GM18502 (cell line): Measurements from ENCODE around the gene CHAC1.
A peak's percentile ranks its signal among the peaks of the same experiment; 100 is the strongest.
"Not testable (repeated sequence)": the region's sequence is repeated elsewhere in the genome, so short reads cannot be mapped to it uniquely, and the experiment has no call there.

Experiments
- ATAC-seq: cut with Tn5 transposase; IDR thresholded peaks from one replicate; pipeline ENCODE4 v1.9.1; 2021; ENCODE audit warnings: mild to moderate bottlenecking; ENCODE audit not compliant: unreplicated experiment, poor library complexity

The CHAC1 gene

GRCh38 chr15:40936709-40937666, 16.3 kb upstream of the CHAC1 start:
- no peak for ATAC-seq

DNA sequence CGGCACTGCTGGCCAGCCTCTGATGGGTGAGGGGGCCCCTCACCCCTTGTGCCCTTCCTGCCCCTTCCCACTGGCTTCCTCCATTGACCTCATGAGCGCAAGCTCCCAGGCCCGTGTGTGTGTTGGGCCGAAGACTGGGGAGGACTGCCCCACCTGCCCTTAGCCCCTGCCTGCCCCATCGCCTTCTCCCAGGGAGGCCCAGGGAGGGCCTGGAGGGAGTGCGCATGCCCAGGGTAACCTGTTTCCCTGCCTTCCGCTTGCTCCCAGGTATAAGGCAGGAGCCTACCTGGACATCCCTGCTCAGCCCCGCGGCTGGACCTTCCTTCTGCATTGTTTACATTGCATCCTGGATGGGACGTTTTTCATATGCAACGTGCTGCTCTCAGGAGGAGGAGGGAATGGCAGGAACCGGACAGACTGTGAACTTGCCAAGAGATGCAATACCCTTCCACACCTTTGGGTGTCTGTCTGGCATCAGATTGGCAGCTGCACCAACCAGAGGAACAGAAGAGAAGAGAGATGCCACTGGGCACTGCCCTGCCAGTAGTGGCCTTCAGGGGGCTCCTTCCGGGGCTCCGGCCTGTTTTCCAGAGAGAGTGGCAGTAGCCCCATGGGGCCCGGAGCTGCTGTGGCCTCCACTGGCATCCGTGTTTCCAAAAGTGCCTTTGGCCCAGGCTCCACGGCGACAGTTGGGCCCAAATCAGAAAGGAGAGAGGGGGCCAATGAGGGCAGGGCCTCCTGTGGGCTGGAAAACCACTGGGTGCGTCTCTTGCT, 15.3 kb upstream of the CHAC1 start:
- no peak for ATAC-seq

DNA sequence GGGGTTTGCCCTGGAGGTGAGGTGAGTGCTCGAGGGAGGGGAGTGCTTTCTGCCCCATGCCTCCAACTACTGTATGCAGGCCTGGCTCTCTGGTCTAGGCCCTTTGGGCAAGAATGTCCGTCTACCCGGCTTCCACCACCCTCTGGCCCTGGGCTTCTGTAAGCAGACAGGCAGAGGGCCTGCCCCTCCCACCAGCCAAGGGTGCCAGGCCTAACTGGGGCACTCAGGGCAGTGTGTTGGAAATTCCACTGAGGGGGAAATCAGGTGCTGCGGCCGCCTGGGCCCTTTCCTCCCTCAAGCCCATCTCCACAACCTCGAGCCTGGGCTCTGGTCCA, 14.8 kb upstream of the CHAC1 start:
- ATAC-seq: no peak

DNA sequence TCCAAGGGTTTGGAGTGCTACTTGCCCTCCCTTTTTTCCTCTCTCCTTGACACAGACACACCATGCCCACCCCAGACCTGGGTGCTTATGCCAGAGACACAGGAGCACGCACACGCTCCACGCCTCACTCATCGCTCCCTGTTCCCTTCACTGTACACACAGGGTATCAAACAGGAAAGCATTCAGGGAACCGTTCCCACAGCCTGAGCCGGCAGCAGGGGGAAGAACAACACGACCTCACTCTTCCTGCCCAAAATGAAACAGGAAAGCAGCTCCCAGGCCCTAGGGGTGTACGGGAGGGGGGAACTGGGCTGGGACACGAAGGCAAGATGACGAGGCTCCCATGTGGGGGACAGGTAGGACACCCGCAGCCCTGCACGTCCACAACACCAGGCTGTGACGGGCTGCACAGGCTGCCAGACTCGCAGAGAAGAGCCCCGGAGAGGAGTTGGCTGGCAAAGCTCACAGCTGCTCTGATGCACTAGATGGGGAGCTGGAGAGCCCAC, 12.9 kb upstream of the CHAC1 start:
- ATAC-seq: no peak

GRCh38 chr15:40941068-40941527, 12.2 kb upstream of the CHAC1 start:
- no peak for ATAC-seq

DNA sequence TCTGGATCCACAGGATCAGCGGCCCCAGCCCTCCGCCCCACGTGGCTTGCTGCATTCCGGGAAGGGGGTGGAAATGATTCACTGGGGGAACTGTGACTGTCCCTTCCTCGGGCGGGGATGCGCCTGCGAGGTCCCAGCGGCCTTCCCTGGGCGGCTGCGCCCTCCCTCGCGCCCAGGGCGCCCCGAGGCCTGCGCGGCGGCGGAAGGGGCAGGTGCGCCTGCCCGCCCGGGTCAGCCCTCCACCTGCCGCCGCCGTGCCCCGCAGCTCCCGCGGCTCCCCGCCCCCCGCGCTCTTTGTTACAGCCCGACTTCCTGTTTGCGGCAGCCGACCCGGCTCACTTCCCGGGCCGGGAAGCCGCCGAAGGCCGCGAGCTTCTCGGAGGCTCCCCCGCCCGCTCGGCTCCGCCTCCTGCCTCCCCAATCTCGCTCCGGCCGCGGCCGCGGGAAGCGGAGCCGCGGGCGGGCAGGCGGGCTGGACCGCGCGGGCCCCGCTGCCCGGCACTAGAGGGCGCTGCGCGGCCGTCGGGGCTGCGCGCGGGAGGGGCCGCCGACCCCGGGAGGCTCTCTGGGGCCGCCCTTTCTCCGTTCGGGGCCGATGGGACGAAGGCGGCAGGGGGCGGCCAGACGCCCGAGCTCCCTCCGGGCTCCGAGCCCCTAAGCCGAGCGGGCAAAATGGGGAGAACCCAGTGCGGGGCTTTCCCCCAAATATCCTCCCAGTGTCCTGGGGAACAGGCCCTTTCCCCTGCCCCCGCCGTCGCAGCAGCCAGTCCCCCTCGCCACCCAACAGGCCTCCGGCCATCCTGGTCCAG, 11.5 kb upstream of the CHAC1 start:
- peak; percentile 69 for ATAC-seq

DNA sequence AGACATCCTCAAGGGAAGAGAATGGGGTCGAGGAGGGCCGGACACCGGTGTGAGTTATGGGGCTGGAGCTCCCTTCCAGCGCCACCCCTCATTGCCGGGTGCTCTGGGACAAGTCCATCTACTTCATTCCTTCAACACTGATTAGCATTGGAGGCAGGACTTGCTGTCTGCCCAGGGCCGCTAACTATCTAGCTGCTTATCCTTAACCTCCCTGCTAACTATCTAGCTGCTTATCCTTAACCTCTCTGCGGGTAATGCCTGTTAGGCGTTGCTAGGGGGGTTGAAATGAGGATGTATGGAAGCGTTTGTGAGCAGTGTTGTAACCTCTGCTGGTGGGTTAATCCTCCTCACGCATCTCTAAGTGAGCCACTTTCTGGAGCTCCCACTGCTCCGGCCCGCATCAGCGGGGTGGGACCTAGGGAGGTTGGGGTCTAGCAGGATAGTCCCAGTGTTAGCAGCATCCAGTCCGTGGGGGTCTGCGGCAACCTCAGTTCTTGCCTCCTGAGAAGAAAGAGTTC, 10.9 kb upstream of the CHAC1 start:
- peak; percentile 10 for ATAC-seq

- no peak for ATAC-seq
These were observed 10.4 kb upstream of the CHAC1 start for GRCh38 chr15:40942878-40943277.

DNA sequence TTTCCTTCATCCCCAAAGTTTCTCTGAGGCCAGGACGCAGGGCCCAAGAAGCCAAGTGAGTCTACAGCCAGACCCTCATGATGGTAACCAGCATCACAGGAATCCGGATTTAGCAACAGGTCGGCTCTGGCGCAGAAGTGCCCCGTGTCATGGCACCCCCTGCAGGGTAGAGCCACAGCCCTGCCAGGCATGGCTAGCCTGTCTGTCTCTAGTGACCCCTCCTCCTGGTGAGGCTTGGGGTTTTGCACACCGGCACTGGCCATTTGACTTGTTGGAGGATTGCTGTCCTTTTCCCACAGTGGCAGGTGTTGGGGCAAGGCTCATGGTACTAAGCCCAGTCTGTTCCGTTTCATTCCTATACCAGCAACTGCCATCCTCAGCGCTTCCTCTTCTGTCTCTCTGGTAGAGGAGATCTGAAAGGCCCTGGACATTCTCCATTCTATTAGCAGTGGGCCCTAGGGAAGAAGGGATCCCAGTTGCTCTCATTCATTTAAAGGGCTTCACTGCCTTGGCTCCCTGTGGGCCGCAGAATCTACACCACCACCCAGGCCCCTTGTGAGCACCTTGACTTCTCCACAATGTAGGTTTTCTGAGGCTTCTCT, 9.4 kb upstream of the CHAC1 start:
- ATAC-seq: no peak

DNA sequence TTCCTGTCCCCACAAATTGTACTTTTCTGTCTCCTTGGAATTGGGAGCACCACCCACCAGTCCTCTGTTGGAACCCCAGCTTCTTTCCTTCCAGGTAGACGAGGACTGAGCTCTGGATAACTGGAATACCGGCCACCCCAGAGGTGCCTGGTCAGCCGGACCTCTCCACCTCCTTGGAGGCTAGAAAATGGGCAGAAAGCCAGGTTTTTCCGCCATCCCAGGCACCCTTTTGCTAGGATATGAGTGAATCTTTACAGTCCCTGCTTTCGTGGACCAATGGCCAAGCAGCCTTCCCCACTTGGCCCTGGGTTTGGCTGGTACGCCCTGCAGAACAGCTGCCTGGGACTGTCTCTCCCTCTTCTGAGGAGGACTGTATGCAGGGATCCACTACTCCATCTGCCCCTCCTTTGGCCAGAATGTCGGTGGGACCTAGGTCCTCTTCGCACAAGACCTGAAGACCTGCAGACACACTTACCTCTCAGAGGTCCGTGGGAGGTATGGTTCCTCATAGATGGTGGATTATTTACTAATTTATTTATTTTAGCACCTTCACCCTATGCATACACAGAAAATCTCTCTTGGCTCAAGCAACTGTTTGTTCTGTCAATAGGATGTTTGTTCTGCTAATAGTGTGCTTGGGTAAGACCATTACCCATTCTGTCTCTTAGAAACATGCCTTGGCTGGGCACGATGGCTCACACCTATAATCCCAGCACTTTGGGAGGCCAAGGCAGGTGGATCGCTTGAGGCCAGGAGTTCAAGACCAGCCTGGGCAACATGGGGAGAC, 8.6 kb upstream of the CHAC1 start:
- ATAC-seq: no peak

- no peak for ATAC-seq
These were observed 4.4 kb upstream of the CHAC1 start for GRCh38 chr15:40948706-40949473.

- ATAC-seq: no peak
These were observed 3.5 kb upstream of the CHAC1 start for GRCh38 chr15:40949756-40950207.

- ATAC-seq: no peak
These were observed 1.5 kb upstream of the CHAC1 start for GRCh38 chr15:40951764-40952163.

- no peak for ATAC-seq
These were observed 870 bp upstream of the CHAC1 start for GRCh38 chr15:40952301-40952900.

DNA sequence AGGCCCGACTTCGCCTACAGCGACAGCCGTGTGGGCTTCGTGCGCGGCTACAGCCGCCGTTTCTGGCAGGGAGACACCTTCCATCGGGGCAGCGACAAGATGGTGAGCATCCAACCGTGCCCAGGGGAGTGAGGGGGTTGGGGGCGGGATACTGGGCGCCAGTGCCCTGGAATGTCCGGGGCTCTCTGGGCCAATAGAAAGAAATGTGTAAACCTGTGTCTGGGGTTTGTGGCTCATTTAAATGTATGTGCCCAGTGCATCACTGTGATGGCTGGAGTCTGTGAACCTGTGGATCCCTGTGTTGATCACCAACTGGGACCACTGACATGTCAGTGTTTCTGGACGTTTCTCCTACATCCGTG, 423 bp downstream of the CHAC1 start:
- ATAC-seq: no peak

GRCh38 chr15:40954158-40954848, 1.0 kb downstream of the CHAC1 start:
- ATAC-seq: not testable (repeated sequence)

DNA sequence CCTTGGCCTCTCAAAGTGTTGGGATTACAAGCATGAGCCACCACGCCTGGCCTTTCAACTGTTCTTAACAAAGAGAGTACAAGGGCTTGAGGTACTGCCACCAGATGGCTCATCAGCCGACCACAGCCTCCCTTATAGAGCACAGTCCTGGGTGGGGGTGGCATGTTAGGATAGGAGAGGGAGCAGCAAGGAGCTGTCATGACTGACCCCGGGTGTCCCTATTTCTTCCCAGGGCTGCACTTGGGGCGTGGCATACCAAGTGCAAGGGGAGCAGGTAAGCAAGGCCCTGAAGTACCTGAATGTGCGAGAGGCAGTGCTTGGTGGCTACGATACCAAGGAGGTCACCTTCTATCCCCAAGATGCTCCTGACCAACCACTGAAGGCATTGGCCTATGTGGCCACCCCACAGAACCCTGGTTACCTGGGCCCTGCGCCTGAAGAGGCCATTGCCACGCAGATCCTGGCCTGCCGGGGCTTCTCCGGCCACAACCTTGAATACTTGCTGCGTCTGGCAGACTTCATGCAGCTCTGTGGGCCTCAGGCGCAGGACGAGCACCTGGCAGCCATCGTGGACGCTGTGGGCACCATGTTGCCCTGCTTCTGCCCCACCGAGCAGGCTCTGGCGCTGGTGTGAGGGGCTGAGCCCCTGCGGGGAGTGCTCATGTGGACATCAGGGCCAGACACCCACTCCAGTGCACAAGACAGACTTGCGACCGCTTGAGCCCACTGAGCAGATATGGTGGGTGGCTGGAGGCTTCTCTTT, 2.1 kb downstream of the CHAC1 start:
- ATAC-seq: no peak
